Esophagus muscularis mucosa (tissue), 4 donors: ENCODE measurements around the gene PTPN6. TPM values are rescaled to one million over a fixed set of nuclear protein-coding genes. Genes with fewer than 3 reads are reported as not detected.
A peak's percentile ranks its signal among the peaks of the same experiment; 100 is the strongest.

Experiments
- DNase-seq: peaks from one replicate; pipeline ENCODE4 v3.0.0-alpha.2; 2017; ENCODE audit errors: extremely low spot score
- H3K27ac ChIP-seq, 4 donors: fragments of 200-600 bp; sonication (generic); replicated peaks in 1 of 4; 1 replicate in 3 of 4; 2 replicates in 1 of 4; pipeline ENCODE4 v1.5.1; 2016 to 2019; ENCODE audit warnings: mild to moderate bottlenecking in 1 of 4
- H3K27me3 ChIP-seq, 4 donors: fragments of 200-600 bp; sonication (generic); one replicate each; pipeline versions ENCODE4 v1.5.1 to v1.6.0; 2016 to 2019
- H3K36me3 ChIP-seq, 4 donors: fragments of 200-600 bp; sonication (generic); one replicate each; pipeline ENCODE4 v1.5.1; 2016 to 2019
- H3K4me1 ChIP-seq, 4 donors: fragments of 200-600 bp; sonication (generic); one replicate each; pipeline ENCODE4 v1.5.1; 2016 to 2019
- H3K4me3 ChIP-seq, 4 donors: fragments of 200-600 bp; sonication (generic); 1 replicate in 2 of 4; 2 replicates in 2 of 4; pipeline ENCODE4 v1.5.1; 2016 to 2019; ENCODE audit warnings: mild to moderate bottlenecking in 4 of 4, moderate library complexity in 1 of 4
- H3K9me3 ChIP-seq, 4 donors: fragments of 200-600 bp; sonication (generic); 1 replicate in 3 of 4; 2 replicates in 1 of 4; pipeline ENCODE4 v1.5.1; 2016 to 2019
- CTCF ChIP-seq, 3 experiments: fragments of 200-600 bp in 2 of 3; fragments of 450-650 bp in 1 of 3; sonication (generic) in 2 of 3; IDR thresholded peaks; one replicate each; pipeline ENCODE4 v1.5.1; 2017 to 2019; ENCODE audit warnings: antibody characterized with exemption in 3 of 3, mild to moderate bottlenecking in 2 of 3, moderate library complexity in 1 of 3
- EP300 ChIP-seq: sonication (generic); formaldehyde crosslinking; IDR thresholded peaks from one replicate; pipeline ENCODE4 v1.6.1; 2017; ENCODE audit warnings: antibody characterized with exemption
- POLR2A ChIP-seq: fragments of 450-650 bp; IDR thresholded peaks from one replicate; pipeline ENCODE4 v1.6.1; 2017; ENCODE audit warnings: antibody characterized with exemption, moderate library complexity, mild to moderate bottlenecking, low read depth
- POLR2AphosphoS5 ChIP-seq, 2 donors: sonication (generic); formaldehyde crosslinking; IDR thresholded peaks; one replicate each; pipeline ENCODE4 v1.6.1; 2017; ENCODE audit warnings: antibody characterized with exemption in 2 of 2
- WGBS: methylation state at CpG from one replicate; pipeline ENCODE4 v1.1.5; 2018; 5-methylcytosine and 5-hydroxymethylcytosine counted together
- intact Hi-C: fragments of 100-400 bp; cut with DNase I; formaldehyde crosslinking; loops from one replicate; pipeline ENCODE4 v1.15.1; 2023
- total RNA-seq, 4 donors: library from RNA; depleted of rRNA; stranded (reverse); fragments of >200 nt; gene quantifications; one replicate each; pipeline versions ENCODE4 v1.1.0 to v1.2.1, GENCODE V29; 2016

The PTPN6 gene
- total RNA-seq, 4 donors from 2014 or later = 9.1 to 16.9 (median 13.3) TPM

GRCh38 chr12:6952121-6952862, 1.1 kb downstream of the PTPN6 start:
- Histone ChIP-seq H3K4me3 (peak overlapping the region; percentile 37 to 55 (median 42)), H3K9me3 (no peaks in the 10 kb centered on the region), H3K27me3 (no peaks in the 10 kb centered on the region), H3K36me3 (peaks cover 0 to 3% (median 0%) of the 10 kb centered on the region in 4 donors), H3K27ac (peak overlapping the region in 3 of 4 donors; percentile 55 to 72 (median 60)), H3K4me1 (peaks cover 0 to 10% (median 5%) of the 10 kb centered on the region in 4 donors)
- TF ChIP-seq CTCF (IDR thresholded peaks at IDR 0.05) (no peak), POLR2AphosphoS5 (IDR thresholded peaks at IDR 0.05) (no peak), EP300 (no peak), POLR2A (no peak)
- WGBS = 71% methylated on average over 14 of the region's 22 CpGs
- intact Hi-C loops = no loop called here
- DNase-seq = no peak

GRCh38 chr12:6952863-6953441, 1.8 kb downstream of the PTPN6 start:
- Histone ChIP-seq H3K27ac (peak overlapping the region; percentile 14 to 72 (median 50)), H3K4me1 (peaks cover 0 to 11% (median 7%) of the 10 kb centered on the region in 4 donors), H3K36me3 (no peaks in the 10 kb centered on the region), H3K27me3 (no peaks in the 10 kb centered on the region), H3K4me3 (peak overlapping the region; percentile 37 to 55 (median 42)), H3K9me3 (no peaks in the 10 kb centered on the region)
- 74% methylated on average over 11 of the region's 15 CpGs for WGBS
- intact Hi-C loops = no loop called here
- no peak for DNase-seq
- TF ChIP-seq POLR2A (no peak), CTCF (IDR thresholded peaks at IDR 0.05) (no peak), POLR2AphosphoS5 (IDR thresholded peaks at IDR 0.05) (no peak), EP300 (no peak)

- Histone ChIP-seq H3K36me3 (no peaks in the 10 kb centered on the region), H3K27me3 (no peaks in the 10 kb centered on the region), H3K4me3 (peak overlapping the region; percentile 37 to 55 (median 42)), H3K27ac (peak overlapping the region; percentile 14 to 72 (median 50)), H3K9me3 (no peaks in the 10 kb centered on the region), H3K4me1 (peaks cover 0 to 18% (median 12%) of the 10 kb centered on the region in 4 donors)
- intact Hi-C loops = no loop called here
- 51% methylated on average over 21 of the region's 24 CpGs for WGBS
- TF ChIP-seq POLR2A = no peak
- TF ChIP-seq POLR2AphosphoS5 (IDR thresholded peaks at IDR 0.05) = peak in 1 of 2 donors; percentile 31
- no peak for TF ChIP-seq EP300
- no peak for TF ChIP-seq CTCF (IDR thresholded peaks at IDR 0.05)
- no peak for DNase-seq
Measured at GRCh38 chr12:6953442-6954315, 2.5 kb downstream of the PTPN6 start.

- DNase-seq = no peak
- intact Hi-C loops = no loop called here
- Histone ChIP-seq H3K4me3 (peak overlapping the region in 2 of 4 donors; percentile 27 to 45), H3K36me3 (no peaks in the 10 kb centered on the region), H3K4me1 (peaks cover 1 to 23% (median 18%) of the 10 kb centered on the region in 4 donors), H3K9me3 (no peaks in the 10 kb centered on the region), H3K27me3 (no peaks in the 10 kb centered on the region), H3K27ac (no peak overlapping the region)
- TF ChIP-seq CTCF (IDR thresholded peaks at IDR 0.05) = no peak
- TF ChIP-seq EP300 = no peak
- no peak for TF ChIP-seq POLR2AphosphoS5 (IDR thresholded peaks at IDR 0.05)
- TF ChIP-seq POLR2A = no peak
- WGBS = 87% methylated on average over 17 of the region's 21 CpGs
Measured at GRCh38 chr12:6954316-6955107, 3.4 kb downstream of the PTPN6 start.
